ENCODE results near the gene MVB12B.

The MVB12B gene

GRCh38 chr9:126417684-126418083, 91.1 kb downstream of the MVB12B start:
- DNase-seq (ENCODE audit: low read depth): no peak
- H3K4me1 ChIP-seq (ENCODE audit: control insufficient read depth, insufficient read depth, low read length): no peaks in the 10 kb centered on the region

GRCh38 chr9:126418608-126419007, 92.0 kb downstream of the MVB12B start:
- no peak for DNase-seq (ENCODE audit: low read depth)
- Histone ChIP-seq H3K4me1 (ENCODE audit: control insufficient read depth, insufficient read depth, low read length) (no peaks in the 10 kb centered on the region), H3K4me3 (ENCODE audit: low read length) (no peak overlapping the region), H3K9me3 (ENCODE audit: control insufficient read depth, low read length) (no peaks in the 10 kb centered on the region), H3K36me3 (ENCODE audit: control insufficient read depth, insufficient read depth, low read length, severe bottlenecking) (peaks cover 6% of the 10 kb centered on the region), H3K9ac (ENCODE audit: low read length) (no peak overlapping the region), H3K27me3 (replicated peaks; ENCODE audit: control insufficient read depth, insufficient read depth, low read length) (no peaks in the 10 kb centered on the region)

More at GRCh38 chr9:126417684-126418083, 91.1 kb downstream of the MVB12B start:
- no peak overlapping the region for H3K4me3 ChIP-seq (ENCODE audit: low read length)
- H3K9ac ChIP-seq (ENCODE audit: low read length): no peak overlapping the region
- H3K36me3 ChIP-seq (ENCODE audit: control insufficient read depth, insufficient read depth, low read length, severe bottlenecking): no peaks in the 10 kb centered on the region
- H3K27me3 ChIP-seq (replicated peaks; ENCODE audit: control insufficient read depth, insufficient read depth, low read length): no peaks in the 10 kb centered on the region
- H3K9me3 ChIP-seq (ENCODE audit: control insufficient read depth, low read length): no peaks in the 10 kb centered on the region

- DNase-seq (ENCODE audit: low read depth): no peak
- no peak overlapping the region for H3K9ac ChIP-seq (ENCODE audit: low read length)
- peaks cover 9% of the 10 kb centered on the region for H3K36me3 ChIP-seq (ENCODE audit: control insufficient read depth, insufficient read depth, low read length, severe bottlenecking)
- H3K9me3 ChIP-seq (ENCODE audit: control insufficient read depth, low read length): no peaks in the 10 kb centered on the region
- H3K4me1 ChIP-seq (ENCODE audit: control insufficient read depth, insufficient read depth, low read length): no peaks in the 10 kb centered on the region
- no peaks in the 10 kb centered on the region for H3K27me3 ChIP-seq (replicated peaks; ENCODE audit: control insufficient read depth, insufficient read depth, low read length)
- no peak overlapping the region for H3K4me3 ChIP-seq (ENCODE audit: low read length)
These were observed 92.8 kb downstream of the MVB12B start for GRCh38 chr9:126419475-126419874.

- Histone ChIP-seq H3K4me1 (ENCODE audit: control insufficient read depth, insufficient read depth, low read length) (no peaks in the 10 kb centered on the region), H3K36me3 (ENCODE audit: control insufficient read depth, insufficient read depth, low read length, severe bottlenecking) (peaks cover 9% of the 10 kb centered on the region), H3K27me3 (replicated peaks; ENCODE audit: control insufficient read depth, insufficient read depth, low read length) (no peaks in the 10 kb centered on the region)
These were observed 93.5 kb downstream of the MVB12B start for GRCh38 chr9:126420135-126420534.

GRCh38 chr9:126420643-126421564, 94.3 kb downstream of the MVB12B start:
- H3K9ac ChIP-seq (ENCODE audit: low read length): no peak overlapping the region
- DNase-seq (ENCODE audit: low read depth): peak; percentile 39
- no peak overlapping the region for H3K4me3 ChIP-seq (ENCODE audit: low read length)
- peaks cover 9% of the 10 kb centered on the region for H3K36me3 ChIP-seq (ENCODE audit: control insufficient read depth, insufficient read depth, low read length, severe bottlenecking)
- H3K4me1 ChIP-seq (ENCODE audit: control insufficient read depth, insufficient read depth, low read length): no peaks in the 10 kb centered on the region
- H3K9me3 ChIP-seq (ENCODE audit: control insufficient read depth, low read length): no peaks in the 10 kb centered on the region
- no peaks in the 10 kb centered on the region for H3K27me3 ChIP-seq (replicated peaks; ENCODE audit: control insufficient read depth, insufficient read depth, low read length)

More at GRCh38 chr9:126420135-126420534, 93.5 kb downstream of the MVB12B start:
- DNase-seq (ENCODE audit: low read depth): no peak
- Histone ChIP-seq H3K9ac (ENCODE audit: low read length) (no peak overlapping the region), H3K9me3 (ENCODE audit: control insufficient read depth, low read length) (no peaks in the 10 kb centered on the region), H3K4me3 (ENCODE audit: low read length) (no peak overlapping the region)

GRCh38 chr9:126421567-126422428, 95.2 kb downstream of the MVB12B start:
- peaks cover 9% of the 10 kb centered on the region for H3K36me3 ChIP-seq (ENCODE audit: control insufficient read depth, insufficient read depth, low read length, severe bottlenecking)
- H3K9ac ChIP-seq (ENCODE audit: low read length): no peak overlapping the region
- H3K27me3 ChIP-seq (replicated peaks; ENCODE audit: control insufficient read depth, insufficient read depth, low read length): no peaks in the 10 kb centered on the region
- no peaks in the 10 kb centered on the region for H3K4me1 ChIP-seq (ENCODE audit: control insufficient read depth, insufficient read depth, low read length)
- no peaks in the 10 kb centered on the region for H3K9me3 ChIP-seq (ENCODE audit: control insufficient read depth, low read length)
- DNase-seq (ENCODE audit: low read depth): no peak
- no peak overlapping the region for H3K4me3 ChIP-seq (ENCODE audit: low read length)

- DNase-seq (ENCODE audit: low read depth): no peak
- peaks cover 9% of the 10 kb centered on the region for H3K36me3 ChIP-seq (ENCODE audit: control insufficient read depth, insufficient read depth, low read length, severe bottlenecking)
- no peak overlapping the region for H3K4me3 ChIP-seq (ENCODE audit: low read length)
- no peaks in the 10 kb centered on the region for H3K9me3 ChIP-seq (ENCODE audit: control insufficient read depth, low read length)
- no peaks in the 10 kb centered on the region for H3K27me3 ChIP-seq (replicated peaks; ENCODE audit: control insufficient read depth, insufficient read depth, low read length)
- no peaks in the 10 kb centered on the region for H3K4me1 ChIP-seq (ENCODE audit: control insufficient read depth, insufficient read depth, low read length)
- H3K9ac ChIP-seq (ENCODE audit: low read length): no peak overlapping the region
These were observed 96.7 kb downstream of the MVB12B start for GRCh38 chr9:126423142-126423915.

- Histone ChIP-seq H3K4me3 (ENCODE audit: low read length) (no peak overlapping the region), H3K36me3 (ENCODE audit: control insufficient read depth, insufficient read depth, low read length, severe bottlenecking) (peaks cover 9% of the 10 kb centered on the region)
- DNase-seq (ENCODE audit: low read depth): no peak
These were observed 97.2 kb downstream of the MVB12B start for GRCh38 chr9:126423916-126424185.

GRCh38 chr9:126424511-126424910, 97.9 kb downstream of the MVB12B start:
- Histone ChIP-seq H3K9ac (ENCODE audit: low read length) (no peak overlapping the region), H3K36me3 (ENCODE audit: control insufficient read depth, insufficient read depth, low read length, severe bottlenecking) (peaks cover 9% of the 10 kb centered on the region), H3K4me3 (ENCODE audit: low read length) (no peak overlapping the region), H3K4me1 (ENCODE audit: control insufficient read depth, insufficient read depth, low read length) (no peaks in the 10 kb centered on the region), H3K27me3 (replicated peaks; ENCODE audit: control insufficient read depth, insufficient read depth, low read length) (no peaks in the 10 kb centered on the region), H3K9me3 (ENCODE audit: control insufficient read depth, low read length) (no peaks in the 10 kb centered on the region)
- DNase-seq (ENCODE audit: low read depth): no peak

More at GRCh38 chr9:126423916-126424185, 97.2 kb downstream of the MVB12B start:
- Histone ChIP-seq H3K4me1 (ENCODE audit: control insufficient read depth, insufficient read depth, low read length) (no peaks in the 10 kb centered on the region), H3K9me3 (ENCODE audit: control insufficient read depth, low read length) (no peaks in the 10 kb centered on the region), H3K9ac (ENCODE audit: low read length) (no peak overlapping the region), H3K27me3 (replicated peaks; ENCODE audit: control insufficient read depth, insufficient read depth, low read length) (no peaks in the 10 kb centered on the region)

GRCh38 chr9:126428534-126429175, 102.0 kb downstream of the MVB12B start:
- Histone ChIP-seq H3K9ac (ENCODE audit: low read length) (no peak overlapping the region), H3K27me3 (replicated peaks; ENCODE audit: control insufficient read depth, insufficient read depth, low read length) (no peaks in the 10 kb centered on the region), H3K9me3 (ENCODE audit: control insufficient read depth, low read length) (no peaks in the 10 kb centered on the region), H3K4me3 (ENCODE audit: low read length) (no peak overlapping the region), H3K36me3 (ENCODE audit: control insufficient read depth, insufficient read depth, low read length, severe bottlenecking) (peaks cover 7% of the 10 kb centered on the region), H3K4me1 (ENCODE audit: control insufficient read depth, insufficient read depth, low read length) (no peaks in the 10 kb centered on the region)
- DNase-seq (ENCODE audit: low read depth): no peak
